BJ (cell line): ENCODE data around the gene RAET1G. TPM values are rescaled to one million over a fixed set of nuclear protein-coding genes. Genes with fewer than 3 reads are reported as not detected.

Source experiments
- CTCF ChIA-PET: fragments of 350-600 bp; formaldehyde crosslinking; extraction: SDS; loops from one replicate; lab custom pipeline; 2021; ENCODE audit warnings: antibody characterized with exemption, inconsistent platforms; lab: Yijun Ruan, JAX
- POLR2A ChIA-PET: fragments of 300-600 bp; sonication (Branson Sonifier 250); formaldehyde crosslinking; extraction: SDS; loops from one replicate; lab custom pipeline; 2021; ENCODE audit warnings: antibody characterized with exemption; lab: Charles Lee
- DNase-seq: peaks from one replicate; pipeline ENCODE4 v3.0.0-alpha.2; 2011; ENCODE audit warnings: low read depth
- H3K27me3 ChIP-seq: 2 replicates; pipeline ENCODE4 v1.6.0; 2011; ENCODE audit warnings: low read length; ENCODE audit not compliant: control insufficient read depth, insufficient read depth
- H3K36me3 ChIP-seq: 2 replicates; pipeline ENCODE4 v1.5.1; 2011; ENCODE audit warnings: low read length; ENCODE audit not compliant: control insufficient read depth, insufficient read depth
- H3K4me3 ChIP-seq: 2 replicates; pipeline ENCODE4 v1.5.1; 2011; ENCODE audit warnings: low read depth, mild to moderate bottlenecking, control low read depth, low read length
- CTCF ChIP-seq: IDR thresholded peaks from 2 replicates; pipeline ENCODE4 v1.5.1; 2011; ENCODE audit warnings: low read depth, mild to moderate bottlenecking, control low read depth, inconsistent platforms, low read length, moderate library complexity; ENCODE audit not compliant: insufficient read depth
- polyA plus RNA-seq: library from polyadenylated mRNA; depleted of rRNA; stranded (reverse); fragments of >200 nt; gene quantifications from 2 replicates; pipeline ENCODE4 v1.2.3, GENCODE V29; 2011

RAET1G gene
- polyA plus RNA-seq, 1 experiment, result 1.1 TPM

GRCh38 chr6:149881860-149882259 is 41.1 kb downstream of the RAET1G start:
- TF ChIP-seq CTCF, result no peak
- DNase-seq, result no peak
- Histone ChIP-seq H3K36me3 (no peaks in the 10 kb centered on the region), H3K27me3 (peaks cover 6% of the 10 kb centered on the region), H3K4me3 (no peak overlapping the region)
- POLR2A ChIA-PET, result no interaction called here
- CTCF ChIA-PET, result no interaction called here

GRCh38 chr6:149881066-149881766 is 41.7 kb downstream of the RAET1G start:
- no peak for DNase-seq
- POLR2A ChIA-PET, result no interaction called here
- peaks cover 6% of the 10 kb centered on the region for H3K27me3 ChIP-seq
- no peaks in the 10 kb centered on the region for H3K36me3 ChIP-seq
- TF ChIP-seq CTCF, result no peak
- H3K4me3 ChIP-seq, result no peak overlapping the region
- CTCF ChIA-PET, result no interaction called here

GRCh38 chr6:149877659-149878058 is 45.3 kb downstream of the RAET1G start:
- CTCF ChIA-PET, result interaction anchor here (0.8 to 2.2 kb wide), 4 partner anchors 9 to 17 kb away, joined by 3 to 5 read pairs (median 3); no protein-coding TSS in a partner anchor
- Histone ChIP-seq H3K27me3 (peaks cover 6% of the 10 kb centered on the region), H3K36me3 (no peaks in the 10 kb centered on the region), H3K4me3 (no peak overlapping the region)
- no peak for DNase-seq
- TF ChIP-seq CTCF, result no peak
- POLR2A ChIA-PET, result no interaction called here

- Histone ChIP-seq H3K36me3 (no peaks in the 10 kb centered on the region), H3K27me3 (peaks cover 6% of the 10 kb centered on the region), H3K4me3 (no peak overlapping the region)
- ChIA-PET CTCF (interaction anchor here (1.9 to 2.2 kb wide), 2 partner anchors 11 to 18 kb away, joined by 4 to 5 read pairs; no protein-coding TSS in a partner anchor), POLR2A (no interaction called here)
- no peak for TF ChIP-seq CTCF
- no peak for DNase-seq
Observed at GRCh38 chr6:149876241-149876933, 46.5 kb downstream of the RAET1G start.

GRCh38 chr6:149872233-149872632 is 50.7 kb downstream of the RAET1G start:
- no peak for DNase-seq
- TF ChIP-seq CTCF, result no peak
- Histone ChIP-seq H3K4me3 (no peak overlapping the region), H3K36me3 (no peaks in the 10 kb centered on the region), H3K27me3 (0 out of 2 replicates have a peak, but pooled peaks cover under 1% of the 10 kb centered on the region)
- CTCF ChIA-PET, result no interaction called here
- POLR2A ChIA-PET, result no interaction called here
